GM12875 (cell line): Measurements from ENCODE around the gene HLCS.

Experiments used
- H3K4me3 ChIP-seq: one replicate; pipeline ENCODE4 v1.5.1; 2011; ENCODE audit warnings: low read depth, low read length, control low read depth
- CTCF ChIP-seq: IDR thresholded peaks from 2 replicates; pipeline ENCODE4 v1.5.1; 2011; ENCODE audit warnings: low read depth, mild to moderate bottlenecking, control low read depth, inconsistent platforms, low read length, moderate library complexity, borderline replicate concordance; ENCODE audit not compliant: insufficient read depth

The HLCS gene

GRCh38 chr21:36891692-36892091 lies 74.8 kb downstream of the HLCS start:
- TF ChIP-seq CTCF = no peak
- H3K4me3 ChIP-seq = no peak overlapping the region

GRCh38 chr21:36891121-36891520 lies 75.3 kb downstream of the HLCS start:
- H3K4me3 ChIP-seq = no peak overlapping the region
- no peak for TF ChIP-seq CTCF

GRCh38 chr21:36890086-36890485 lies 76.4 kb downstream of the HLCS start:
- no peak overlapping the region for H3K4me3 ChIP-seq
- TF ChIP-seq CTCF = no peak

GRCh38 chr21:36889401-36889800 lies 77.1 kb downstream of the HLCS start:
- H3K4me3 ChIP-seq = no peak overlapping the region
- TF ChIP-seq CTCF = no peak

GRCh38 chr21:36888466-36888865 lies 78.0 kb downstream of the HLCS start:
- no peak for TF ChIP-seq CTCF
- no peak overlapping the region for H3K4me3 ChIP-seq

GRCh38 chr21:36887963-36888362 lies 78.5 kb downstream of the HLCS start:
- no peak overlapping the region for H3K4me3 ChIP-seq
- no peak for TF ChIP-seq CTCF

- TF ChIP-seq CTCF = no peak
- H3K4me3 ChIP-seq = no peak overlapping the region
Observed at GRCh38 chr21:36883532-36884486, 82.7 kb downstream of the HLCS start.
